PC-3 (cell line): ENCODE measurements around the gene PHC2. TPM values are rescaled to one million over a fixed set of nuclear protein-coding genes. Genes with fewer than 3 reads are reported as not detected.
A peak's percentile ranks its signal among the peaks of the same experiment; 100 is the strongest.

Source experiments
- ATAC-seq: fragments of 200-7000 bp; cut with Tn5 transposase; 2 replicates; pipeline ENCODE4 v1.9.1; 2020; ENCODE audit warnings: mild to moderate bottlenecking, moderate library complexity
- BruUV-seq: library from RNA; stranded (reverse); fragments of 400-500 nt; replicated peaks from 2 replicates; lab custom pipeline; 2021; lab: Mats Ljungman, UMichigan
- CTCF ChIA-PET: fragments of 300-600 bp; sonication (Branson Sonifier 250); formaldehyde crosslinking; loops from one replicate; lab custom pipeline; 2022; ENCODE audit warnings: antibody characterized with exemption; lab: Charles Lee
- POLR2A ChIA-PET: fragments of 300-600 bp; sonication (Branson Sonifier 250); formaldehyde crosslinking; loops from one replicate; lab custom pipeline; 2022; ENCODE audit warnings: antibody characterized with exemption; ENCODE audit not compliant: unreplicated experiment; lab: Charles Lee
- DNase-seq: peaks from one replicate; pipeline ENCODE4 v3.0.0-alpha.2; 2015
- H2AFZ ChIP-seq: fragments of 300-600 bp; sonication (generic); 2 replicates; pipeline ENCODE4 v1.6.0; 2016; ENCODE audit warnings: antibody characterized with exemption, low read length
- H3F3A ChIP-seq: fragments of 300-600 bp; sonication (generic); one replicate; pipeline ENCODE4 v1.6.0; 2017; ENCODE audit warnings: antibody characterized with exemption, low read length, control low read depth, mild to moderate bottlenecking; ENCODE audit not compliant: unreplicated experiment
- H3K27ac ChIP-seq: fragments of 300-600 bp; sonication (generic); 2 replicates; pipeline ENCODE4 v1.5.1; 2016; ENCODE audit warnings: mild to moderate bottlenecking, low read length
- H3K27me3 ChIP-seq: fragments of 300-600 bp; sonication (generic); 2 replicates; pipeline ENCODE4 v1.6.1; 2016; ENCODE audit warnings: low read length, mixed read lengths
- H3K36me3 ChIP-seq: fragments of 300-600 bp; sonication (generic); 2 replicates; pipeline ENCODE4 v1.6.1; 2016; ENCODE audit warnings: low read depth, mixed run types, low read length, mixed read lengths
- H3K4me1 ChIP-seq: fragments of 300-600 bp; sonication (generic); 2 replicates; pipeline ENCODE4 v1.5.1; 2016; ENCODE audit warnings: low read length; ENCODE audit not compliant: insufficient read depth
- H3K4me2 ChIP-seq: fragments of 300-600 bp; sonication (generic); 2 replicates; pipeline ENCODE4 v1.6.0; 2016; ENCODE audit warnings: low read length
- H3K4me3 ChIP-seq: fragments of 300-600 bp; sonication (generic); 2 replicates; pipeline ENCODE4 v1.5.1; 2016; ENCODE audit warnings: mild to moderate bottlenecking, low read length, mixed read lengths
- H3K79me2 ChIP-seq: fragments of 300-600 bp; sonication (generic); 2 replicates; pipeline ENCODE4 v1.6.1; 2017; ENCODE audit warnings: low read length, mixed read lengths
- H3K9ac ChIP-seq: fragments of 300-600 bp; sonication (generic); 2 replicates; pipeline ENCODE4 v1.6.0; 2016; ENCODE audit warnings: mild to moderate bottlenecking, low read length
- H3K9me2 ChIP-seq: fragments of 300-600 bp; sonication (generic); replicated peaks from 2 replicates; pipeline ENCODE4 v1.6.1; 2016; ENCODE audit warnings: mixed run types, low read length, mixed read lengths
- H3K9me3 ChIP-seq: fragments of 300-600 bp; sonication (generic); 2 replicates; pipeline ENCODE4 v1.6.1; 2016; ENCODE audit warnings: low read length, mixed read lengths
- H4K20me1 ChIP-seq: fragments of 300-600 bp; sonication (generic); 2 replicates; pipeline ENCODE4 v1.6.1; 2016; ENCODE audit warnings: low read length, mixed read lengths
- CTCF ChIP-seq: fragments of 300-600 bp; sonication (generic); conservative IDR thresholded peaks from 2 replicates; pipeline ENCODE4 v1.5.1; 2017; ENCODE audit warnings: antibody characterized with exemption, low read depth, mild to moderate bottlenecking, low read length
- EZH2 ChIP-seq: fragments of 300-600 bp; sonication (generic); IDR thresholded peaks from one replicate; pipeline ENCODE4 v1.6.1; 2017; ENCODE audit warnings: antibody characterized with exemption, mild to moderate bottlenecking, low read length; ENCODE audit not compliant: unreplicated experiment
- EZH2phosphoT487 ChIP-seq: fragments of 300-600 bp; sonication (generic); IDR thresholded peaks from 2 replicates; pipeline ENCODE4 v1.6.1; 2018; ENCODE audit warnings: mild to moderate bottlenecking, antibody characterized with exemption, low read length, borderline replicate concordance
- intact Hi-C: fragments of 100-400 bp; cut with micrococcal nuclease; formaldehyde crosslinking; loops from 2 replicates; pipeline ENCODE4 v1.9.0; 2023
- total RNA-seq: library from RNA; depleted of rRNA; stranded (reverse); fragments of >200 nt; gene quantifications from 2 replicates; pipeline ENCODE4 v1.2.3, GENCODE V29; 2014

PHC2 gene
- total RNA-seq, 1 experiment from 2014 or later = 134 TPM

DNA sequence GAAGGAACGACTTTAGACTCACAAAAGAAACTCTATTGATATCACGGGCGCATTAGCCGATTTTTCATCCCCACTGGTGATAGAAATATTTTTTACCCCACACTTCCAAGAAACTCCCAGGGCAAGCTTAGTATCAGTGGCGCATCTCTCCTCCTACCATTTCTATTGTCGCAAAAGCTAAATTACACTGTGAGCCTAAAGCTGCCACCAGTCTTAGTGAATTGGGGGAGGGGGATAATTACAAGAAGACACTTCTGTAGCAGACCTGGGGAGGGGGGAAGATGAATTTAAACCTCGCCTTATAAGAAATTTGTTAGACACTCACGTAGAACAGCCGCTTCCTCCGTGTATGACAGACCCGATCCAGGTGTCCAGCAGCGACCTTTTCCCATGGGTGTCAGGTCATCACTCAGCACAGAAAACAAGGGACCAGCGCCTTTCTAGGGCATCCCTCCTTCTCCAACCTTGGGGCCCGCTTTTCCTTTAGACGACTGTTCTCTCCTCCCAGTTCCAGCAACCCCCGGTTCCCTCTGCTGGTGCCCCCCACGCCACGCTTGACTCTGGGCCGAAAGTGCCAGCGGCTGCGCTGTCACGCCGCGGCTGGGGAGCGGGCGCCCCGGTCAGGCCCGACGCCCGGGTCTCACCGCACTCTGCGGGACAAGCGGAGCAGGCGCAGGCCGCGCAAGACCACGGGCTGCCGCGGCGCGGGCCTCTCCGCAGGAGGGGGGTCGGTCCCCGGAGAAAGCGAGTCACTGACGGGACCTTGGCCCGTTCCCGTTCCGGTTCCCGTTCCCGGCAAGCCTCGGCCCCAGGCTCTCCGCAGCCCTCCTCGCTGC, 821 bp downstream of the PHC2 start:
- H3K36me3 ChIP-seq = peaks cover 17% of the 10 kb centered on the region
- peaks cover 54% of the 10 kb centered on the region for H3K79me2 ChIP-seq
- H3K4me3 ChIP-seq = peak overlapping the region; percentile 91
- H3K9ac ChIP-seq = peak overlapping the region; percentile 87
- TF ChIP-seq EZH2 = no peak
- no peak for TF ChIP-seq EZH2phosphoT487
- TF ChIP-seq CTCF = peak; percentile 57
- H3K9me3 ChIP-seq = no peaks in the 10 kb centered on the region
- H2AFZ ChIP-seq = peak overlapping the region; percentile 30; the same call in 1 of the 2 replicates
- ATAC-seq (peak; percentile 5), DNase-seq (peak; percentile 57)
- BruUV-seq = no TSS peak
- peaks cover 8% of the 10 kb centered on the region for H3F3A ChIP-seq
- intact Hi-C loops = loop anchor here (1.0 to 5.0 kb wide), 3 partner anchors 42 to 173 kb away; partner anchors contain the start of genes ZNF362 and ZSCAN20
- ChIA-PET POLR2A (no interaction called here), CTCF (interaction anchor here (0.7 kb wide), 1 partner anchor 134 kb away, joined by 21 read pairs; no protein-coding TSS in a partner anchor)
- peaks cover 23% of the 10 kb centered on the region for H4K20me1 ChIP-seq
- peak overlapping the region; percentile 38 for H3K27ac ChIP-seq
- no peaks in the 10 kb centered on the region for H3K27me3 ChIP-seq
- H3K4me1 ChIP-seq = peaks cover 73% of the 10 kb centered on the region
- no peaks in the 10 kb centered on the region for H3K9me2 ChIP-seq
- H3K4me2 ChIP-seq = peak overlapping the region; percentile 88

DNA sequence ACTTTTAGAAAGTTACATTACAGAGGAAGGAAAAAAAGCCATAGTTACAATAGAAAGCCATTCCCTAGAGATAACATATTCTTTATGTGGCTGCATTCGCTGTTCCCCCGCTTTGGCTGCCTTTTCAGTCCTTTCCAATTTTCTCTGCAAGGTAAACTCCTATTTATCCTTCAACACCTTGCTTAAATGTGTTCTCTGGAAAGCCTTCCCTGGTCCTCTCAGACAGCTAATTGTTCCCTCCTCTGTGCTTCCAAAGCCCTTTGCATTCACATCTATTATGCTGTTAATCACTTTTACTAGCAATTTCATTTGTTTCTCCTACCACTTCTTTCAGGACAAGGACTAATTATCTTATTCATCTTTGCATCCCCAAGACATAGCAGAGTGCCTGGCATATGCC, 1.6 kb downstream of the PHC2 start:
- Histone ChIP-seq H2AFZ (no peak overlapping the region), H3K4me2 (peak overlapping the region; percentile 88), H3K4me3 (peak overlapping the region; percentile 91), H3K4me1 (peaks cover 73% of the 10 kb centered on the region), H3F3A (peaks cover 12% of the 10 kb centered on the region), H3K27me3 (no peaks in the 10 kb centered on the region), H3K9me2 (no peaks in the 10 kb centered on the region), H3K36me3 (peaks cover 17% of the 10 kb centered on the region), H3K9ac (peak overlapping the region; percentile 87), H3K79me2 (peaks cover 59% of the 10 kb centered on the region), H3K9me3 (no peaks in the 10 kb centered on the region), H4K20me1 (peaks cover 23% of the 10 kb centered on the region), H3K27ac (peak overlapping the region; percentile 38)
- ChIA-PET POLR2A (no interaction called here), CTCF (interaction anchor here (0.7 kb wide), 1 partner anchor 134 kb away, joined by 21 read pairs; no protein-coding TSS in a partner anchor)
- intact Hi-C loops = loop anchor here (1.0 kb wide), 1 partner anchor 46 kb away; no protein-coding TSS in a partner anchor
- no peak for TF ChIP-seq EZH2
- no peak for ATAC-seq
- no TSS peak for BruUV-seq
- DNase-seq = no peak

DNA sequence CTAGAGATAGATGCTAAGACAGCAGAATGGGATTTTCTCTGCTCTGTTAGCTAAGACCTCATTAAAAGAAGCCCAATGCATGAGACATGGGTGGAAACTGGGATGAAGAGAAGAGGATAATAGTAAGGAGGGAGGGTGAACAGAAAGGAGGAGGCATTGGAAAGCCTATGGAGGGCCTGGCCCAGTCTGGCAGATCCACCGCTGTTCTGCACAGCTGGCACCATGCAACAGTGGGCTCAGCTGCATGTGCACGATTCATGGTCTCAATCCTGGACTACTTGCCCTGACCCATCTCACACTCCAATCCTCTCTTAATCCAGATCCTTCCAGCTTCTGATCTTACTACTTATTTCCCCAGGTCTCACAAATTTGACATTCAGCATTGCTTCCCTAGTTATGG, 2.2 kb downstream of the PHC2 start:
- ChIA-PET POLR2A (interaction anchor here (0.6 kb wide), 1 partner anchor 212 kb away, joined by 3 read pairs; no protein-coding TSS in a partner anchor), CTCF (no interaction called here)
- peaks cover 23% of the 10 kb centered on the region for H4K20me1 ChIP-seq
- peaks cover 17% of the 10 kb centered on the region for H3K36me3 ChIP-seq
- ATAC-seq (no peak), DNase-seq (no peak)
- BruUV-seq = no TSS peak
- H3K9me2 ChIP-seq = no peaks in the 10 kb centered on the region
- peak overlapping the region; percentile 88 for H3K4me2 ChIP-seq
- H2AFZ ChIP-seq = no peak overlapping the region
- peak overlapping the region; percentile 87 for H3K9ac ChIP-seq
- H3K27me3 ChIP-seq = no peaks in the 10 kb centered on the region
- H3K79me2 ChIP-seq = peaks cover 66% of the 10 kb centered on the region
- intact Hi-C loops = loop anchor here (1.0 kb wide), 1 partner anchor 45 kb away; no protein-coding TSS in a partner anchor
- H3K4me3 ChIP-seq = peak overlapping the region; percentile 91
- no peaks in the 10 kb centered on the region for H3K9me3 ChIP-seq
- H3K27ac ChIP-seq = peak overlapping the region; percentile 38
- H3K4me1 ChIP-seq = peaks cover 75% of the 10 kb centered on the region
- TF ChIP-seq CTCF (no peak), EZH2 (no peak), EZH2phosphoT487 (no peak)
- H3F3A ChIP-seq = peaks cover 12% of the 10 kb centered on the region
